Uterus (tissue), 4 donors: ENCODE results near the gene DRD3. TPM values are rescaled to one million over a fixed set of nuclear protein-coding genes. Genes with fewer than 3 reads are reported as not detected.

Experiments
- DNase-seq, 2 donors: peaks; one replicate each; pipeline ENCODE4 v3.0.0-alpha.2; 2019 to 2020
- H3K27ac ChIP-seq, 2 donors: fragments of 200-600 bp; sonication (generic); 1 replicate in 1 of 2; 2 replicates in 1 of 2; pipeline ENCODE4 v1.5.1; 2016 to 2018
- H3K27me3 ChIP-seq, 2 donors: fragments of 200-600 bp; sonication (generic); one replicate each; pipeline ENCODE4 v1.5.1; 2018 to 2019; ENCODE audit warnings: control low read depth in 1 of 2
- H3K36me3 ChIP-seq, 2 donors: fragments of 200-600 bp; sonication (generic); one replicate each; pipeline ENCODE4 v1.5.1; 2019; ENCODE audit warnings: control low read depth in 1 of 2
- H3K4me1 ChIP-seq, 2 donors: fragments of 200-600 bp; sonication (generic); one replicate each; pipeline ENCODE4 v1.5.1; 2018 to 2019; ENCODE audit warnings: control low read depth in 1 of 2
- H3K4me3 ChIP-seq, 2 donors: fragments of 200-600 bp; sonication (generic); 1 replicate in 1 of 2; 2 replicates in 1 of 2; pipeline ENCODE4 v1.5.1; 2018 to 2019; ENCODE audit warnings: mild to moderate bottlenecking in 1 of 2
- H3K9me3 ChIP-seq, 2 donors: fragments of 200-600 bp; sonication (generic); one replicate each; pipeline ENCODE4 v1.5.1; 2019; ENCODE audit warnings: control low read depth in 1 of 2
- CTCF ChIP-seq, 4 experiments: fragments of 200-600 bp in 2 of 4; fragments of 450-650 bp in 2 of 4; sonication (generic) in 2 of 4; IDR thresholded peaks; one replicate each; pipeline ENCODE4 v1.5.1; 2016 to 2019; ENCODE audit warnings: antibody characterized with exemption in 4 of 4, mild to moderate bottlenecking in 2 of 4, moderate library complexity in 1 of 4
- POLR2A ChIP-seq, 2 donors: fragments of 450-650 bp; IDR thresholded peaks; one replicate each; pipeline ENCODE4 v1.6.1; 2016; ENCODE audit warnings: antibody characterized with exemption in 2 of 2, mild to moderate bottlenecking in 1 of 2, moderate library complexity in 1 of 2
- intact Hi-C: fragments of 100-400 bp; cut with DNase I; formaldehyde crosslinking; loops from one replicate; pipeline ENCODE4 v1.15.1; 2023; ENCODE audit warnings: low total_unique reads
- total RNA-seq, 4 donors: library from RNA; depleted of rRNA in 3 of 4; stranded (reverse); fragments of >200 nt in 3 of 4; gene quantifications; one replicate each; pipeline versions ENCODE4 v1.1.0 to v1.2.4, GENCODE V29; 2014 to 2023
- donor health status: DM: yes; HTN: yes; CAD: no.

The DRD3 gene
- total RNA-seq, 4 donors from 2014 or later, result not detected

- intact Hi-C loops, result no loop called here
- Histone ChIP-seq H3K27me3 (no peaks in the 10 kb centered on the region), H3K27ac (no peak overlapping the region), H3K9me3 (no peaks in the 10 kb centered on the region), H3K4me3 (no peak overlapping the region), H3K4me1 (no peaks in the 10 kb centered on the region), H3K36me3 (no peaks in the 10 kb centered on the region)
- no peak for DNase-seq
- no peak for TF ChIP-seq POLR2A (IDR thresholded peaks at IDR 0.05)
- no peak for TF ChIP-seq CTCF (IDR thresholded peaks at IDR 0.05)
Measured at GRCh38 chr3:114110439-114110838, 68.4 kb downstream of the DRD3 start.

GRCh38 chr3:114108137-114108536, 70.7 kb downstream of the DRD3 start:
- Histone ChIP-seq H3K27me3 (no peaks in the 10 kb centered on the region), H3K9me3 (no peaks in the 10 kb centered on the region), H3K4me3 (no peak overlapping the region), H3K4me1 (no peaks in the 10 kb centered on the region), H3K36me3 (no peaks in the 10 kb centered on the region), H3K27ac (no peak overlapping the region)
- DNase-seq, result no peak
- TF ChIP-seq POLR2A (IDR thresholded peaks at IDR 0.05) (no peak), CTCF (IDR thresholded peaks at IDR 0.05) (no peak)
- intact Hi-C loops, result no loop called here

- DNase-seq, result no peak
- no peak overlapping the region for H3K4me3 ChIP-seq
- intact Hi-C loops, result no loop called here
- H3K4me1 ChIP-seq, result no peaks in the 10 kb centered on the region
- H3K27me3 ChIP-seq, result no peaks in the 10 kb centered on the region
- TF ChIP-seq POLR2A (IDR thresholded peaks at IDR 0.05) (no peak), CTCF (IDR thresholded peaks at IDR 0.05) (no peak)
- no peaks in the 10 kb centered on the region for H3K36me3 ChIP-seq
- no peaks in the 10 kb centered on the region for H3K9me3 ChIP-seq
- no peak overlapping the region for H3K27ac ChIP-seq
Measured at GRCh38 chr3:114104414-114104813, 74.4 kb downstream of the DRD3 start.

- H3K27ac ChIP-seq, result no peak overlapping the region
- no peaks in the 10 kb centered on the region for H3K36me3 ChIP-seq
- no peaks in the 10 kb centered on the region for H3K27me3 ChIP-seq
- no peak for TF ChIP-seq CTCF (IDR thresholded peaks at IDR 0.05)
- TF ChIP-seq POLR2A (IDR thresholded peaks at IDR 0.05), result no peak
- H3K9me3 ChIP-seq, result no peaks in the 10 kb centered on the region
- no peak overlapping the region for H3K4me3 ChIP-seq
- intact Hi-C loops, result no loop called here
- H3K4me1 ChIP-seq, result no peaks in the 10 kb centered on the region
- no peak for DNase-seq
Measured at GRCh38 chr3:114103858-114104257, 75.0 kb downstream of the DRD3 start.

GRCh38 chr3:114103181-114103580, 75.7 kb downstream of the DRD3 start:
- no peak for TF ChIP-seq CTCF (IDR thresholded peaks at IDR 0.05)
- no peak for TF ChIP-seq POLR2A (IDR thresholded peaks at IDR 0.05)

More at GRCh38 chr3:114103181-114103580, 75.7 kb downstream of the DRD3 start:
- H3K9me3 ChIP-seq, result no peaks in the 10 kb centered on the region
- no peak overlapping the region for H3K27ac ChIP-seq
- no peaks in the 10 kb centered on the region for H3K27me3 ChIP-seq
- intact Hi-C loops, result no loop called here
- no peak overlapping the region for H3K4me3 ChIP-seq
- no peaks in the 10 kb centered on the region for H3K4me1 ChIP-seq
- H3K36me3 ChIP-seq, result no peaks in the 10 kb centered on the region
- DNase-seq, result no peak
